ENCODE measurements around the gene PTEN.

DNA sequence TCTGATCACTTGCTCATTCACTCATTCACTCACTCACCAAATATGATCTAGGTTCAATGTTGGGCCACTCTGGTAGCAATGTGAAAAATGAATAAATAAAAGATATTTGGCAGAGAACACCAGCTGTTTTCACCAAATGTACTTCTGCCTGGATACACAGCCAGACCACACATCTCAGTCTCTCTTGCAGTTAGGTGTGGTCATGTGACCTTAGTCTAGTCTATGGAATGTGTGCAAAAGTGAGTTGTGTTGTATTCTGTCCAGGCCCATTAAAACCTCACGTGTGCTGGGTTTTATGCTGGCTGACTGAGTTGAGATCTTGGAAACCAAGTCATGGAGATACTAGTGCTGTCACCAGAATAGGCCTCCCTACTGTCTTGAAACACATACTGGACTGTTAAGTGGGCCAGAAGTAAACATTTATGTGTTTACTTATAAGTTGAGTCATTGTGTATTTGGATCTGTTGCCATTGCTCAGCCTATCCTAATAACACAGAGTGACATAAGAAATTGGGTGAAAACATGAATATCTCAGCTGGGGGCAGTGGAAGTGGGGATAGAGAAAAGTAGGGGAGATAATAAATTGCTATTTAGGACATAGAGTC lies 145.5 kb downstream of the PTEN start:
- TF ChIP-seq POLR2A (IDR thresholded peaks at IDR 0.05) (no peak), POLR2AphosphoS5 (IDR thresholded peaks at IDR 0.05) (no peak)
- TF ChIP-seq, protein P1, sequence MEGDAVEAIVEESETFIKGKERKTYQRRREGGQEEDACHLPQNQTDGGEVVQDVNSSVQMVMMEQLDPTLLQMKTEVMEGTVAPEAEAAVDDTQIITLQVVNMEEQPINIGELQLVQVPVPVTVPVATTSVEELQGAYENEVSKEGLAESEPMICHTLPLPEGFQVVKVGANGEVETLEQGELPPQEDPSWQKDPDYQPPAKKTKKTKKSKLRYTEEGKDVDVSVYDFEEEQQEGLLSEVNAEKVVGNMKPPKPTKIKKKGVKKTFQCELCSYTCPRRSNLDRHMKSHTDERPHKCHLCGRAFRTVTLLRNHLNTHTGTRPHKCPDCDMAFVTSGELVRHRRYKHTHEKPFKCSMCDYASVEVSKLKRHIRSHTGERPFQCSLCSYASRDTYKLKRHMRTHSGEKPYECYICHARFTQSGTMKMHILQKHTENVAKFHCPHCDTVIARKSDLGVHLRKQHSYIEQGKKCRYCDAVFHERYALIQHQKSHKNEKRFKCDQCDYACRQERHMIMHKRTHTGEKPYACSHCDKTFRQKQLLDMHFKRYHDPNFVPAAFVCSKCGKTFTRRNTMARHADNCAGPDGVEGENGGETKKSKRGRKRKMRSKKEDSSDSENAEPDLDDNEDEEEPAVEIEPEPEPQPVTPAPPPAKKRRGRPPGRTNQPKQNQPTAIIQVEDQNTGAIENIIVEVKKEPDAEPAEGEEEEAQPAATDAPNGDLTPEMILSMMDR (IDR thresholded peaks at IDR 0.05) = no peak

All from breast epithelium (tissue), 3 donors.